Left renal cortex interstitium (tissue), 4 donors: ENCODE measurements around the gene PROB1. TPM values are rescaled to one million over a fixed set of nuclear protein-coding genes. Genes with fewer than 3 reads are reported as not detected.
"Not testable (repeated sequence)": the region's sequence is repeated elsewhere in the genome, so short reads cannot be mapped to it uniquely, and the experiment has no call there.

Experiments
- DNase-seq, 4 donors: peaks; one replicate each; pipeline ENCODE4 v3.0.0-alpha.2; 2013; ENCODE audit warnings: low read depth in 4 of 4, low spot score in 2 of 4, missing footprints in 1 of 4
- polyA plus RNA-seq, 4 donors: library from polyadenylated mRNA; unstranded; fragments of 120-200 nt; gene quantifications; one replicate each; pipeline ENCODE4 v1.2.1, GENCODE V29; 2013; ENCODE audit not compliant: insufficient read length in 4 of 4

The PROB1 gene, protein sequence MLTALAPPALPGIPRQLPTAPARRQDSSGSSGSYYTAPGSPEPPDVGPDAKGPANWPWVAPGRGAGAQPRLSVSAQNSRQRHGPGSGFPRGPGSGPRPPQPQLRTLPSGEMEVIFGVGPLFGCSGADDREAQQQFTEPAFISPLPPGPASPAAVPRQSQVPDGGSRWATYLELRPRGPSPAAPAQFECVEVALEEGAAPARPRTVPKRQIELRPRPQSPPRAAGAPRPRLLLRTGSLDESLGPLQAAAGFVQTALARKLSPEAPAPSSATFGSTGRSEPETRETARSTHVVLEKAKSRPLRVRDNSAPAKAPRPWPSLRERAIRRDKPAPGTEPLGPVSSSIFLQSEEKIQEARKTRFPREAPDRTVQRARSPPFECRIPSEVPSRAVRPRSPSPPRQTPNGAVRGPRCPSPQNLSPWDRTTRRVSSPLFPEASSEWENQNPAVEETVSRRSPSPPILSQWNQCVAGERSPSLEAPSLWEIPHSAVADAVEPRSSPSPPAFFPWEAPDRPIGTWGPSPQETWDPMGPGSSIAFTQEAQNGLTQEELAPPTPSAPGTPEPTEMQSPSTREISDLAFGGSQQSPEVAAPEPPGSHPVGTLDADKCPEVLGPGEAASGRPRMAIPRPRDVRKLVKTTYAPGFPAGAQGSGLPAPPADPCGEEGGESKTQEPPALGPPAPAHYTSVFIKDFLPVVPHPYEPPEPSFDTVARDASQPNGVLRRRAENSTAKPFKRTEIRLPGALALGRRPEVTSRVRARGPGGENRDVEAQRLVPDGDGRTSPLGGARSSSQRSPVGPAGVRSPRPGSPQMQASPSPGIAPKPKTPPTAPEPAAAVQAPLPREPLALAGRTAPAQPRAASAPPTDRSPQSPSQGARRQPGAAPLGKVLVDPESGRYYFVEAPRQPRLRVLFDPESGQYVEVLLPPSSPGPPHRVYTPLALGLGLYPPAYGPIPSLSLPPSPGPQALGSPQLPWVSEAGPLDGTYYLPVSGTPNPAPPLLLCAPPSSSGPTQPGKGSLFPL
- polyA plus RNA-seq: 1 to 10 TPM; 1.7 to 3.5 (median 3.0) TPM

DNA sequence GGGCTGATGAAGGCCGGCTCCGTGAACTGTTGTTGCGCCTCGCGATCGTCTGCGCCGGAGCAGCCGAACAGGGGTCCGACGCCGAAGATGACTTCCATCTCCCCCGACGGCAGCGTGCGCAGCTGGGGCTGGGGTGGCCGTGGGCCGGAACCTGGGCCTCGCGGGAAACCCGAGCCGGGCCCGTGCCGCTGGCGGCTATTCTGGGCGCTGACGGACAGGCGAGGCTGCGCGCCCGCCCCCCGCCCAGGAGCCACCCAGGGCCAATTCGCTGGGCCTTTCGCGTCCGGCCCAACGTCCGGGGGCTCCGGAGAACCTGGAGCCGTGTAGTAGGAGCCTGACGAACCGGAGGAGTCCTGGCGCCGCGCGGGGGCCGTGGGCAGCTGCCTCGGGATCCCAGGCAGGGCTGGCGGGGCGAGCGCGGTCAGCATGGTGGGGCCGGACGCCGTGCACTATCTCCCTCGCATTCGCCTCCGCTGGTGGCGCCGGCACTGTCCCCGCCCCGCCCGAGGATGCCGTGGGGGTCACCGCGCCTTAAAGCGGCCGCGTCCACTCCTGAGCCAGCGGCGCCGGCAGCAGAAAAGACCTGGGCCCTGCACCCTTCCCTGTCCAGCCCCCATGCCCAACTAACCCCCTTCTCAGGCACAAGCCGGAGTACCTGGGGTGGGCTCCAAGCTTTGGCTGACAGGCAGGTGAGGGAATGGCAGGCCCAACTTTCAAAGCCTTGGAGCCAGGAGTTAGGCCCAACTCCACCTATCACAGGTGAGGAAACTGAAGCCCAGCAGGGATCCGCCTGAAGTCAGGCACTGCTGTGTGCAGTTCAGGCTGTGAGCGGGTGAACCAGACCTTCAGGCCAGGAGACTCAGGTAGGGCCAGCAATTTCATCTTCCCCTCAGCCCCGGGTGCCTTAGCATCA lies at the start of gene PROB1:
Gene PROB1 (minus strand): TSS at position 451 of the 913 bp plus-strand sequence. CDS start 23 bp downstream, at position 428.
- no peak for DNase-seq

DNA sequence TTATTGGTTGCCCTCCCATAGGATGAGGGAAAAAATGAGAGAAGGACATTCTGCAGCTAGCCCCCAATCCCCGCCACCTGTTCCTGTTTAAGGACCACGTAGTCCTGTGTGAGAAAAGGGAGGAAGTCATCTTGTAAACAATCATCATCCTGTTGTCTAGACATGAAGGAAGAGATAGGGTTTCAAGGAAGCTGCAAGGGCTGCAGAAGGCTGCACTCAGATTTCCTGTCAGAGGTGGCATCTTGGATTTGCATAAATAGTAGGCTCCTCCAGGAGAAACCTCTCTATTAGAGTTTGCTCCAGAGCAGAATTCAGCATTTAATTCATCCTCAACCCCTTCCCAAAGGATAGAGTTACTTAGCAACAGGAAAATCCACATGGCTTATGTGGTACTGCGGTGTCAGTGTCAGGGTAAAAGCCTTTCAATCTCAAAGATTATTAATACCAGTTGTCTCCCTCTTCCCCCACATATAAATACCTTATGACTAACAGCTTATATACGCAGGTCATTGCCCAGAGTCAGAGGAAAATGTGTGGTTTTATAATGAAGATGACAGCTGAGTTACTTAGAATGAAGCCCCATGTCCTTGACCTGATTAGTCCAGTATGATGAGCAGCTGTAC lies 49.0 kb upstream of the PROB1 start:
- DNase-seq: no peak

DNA sequence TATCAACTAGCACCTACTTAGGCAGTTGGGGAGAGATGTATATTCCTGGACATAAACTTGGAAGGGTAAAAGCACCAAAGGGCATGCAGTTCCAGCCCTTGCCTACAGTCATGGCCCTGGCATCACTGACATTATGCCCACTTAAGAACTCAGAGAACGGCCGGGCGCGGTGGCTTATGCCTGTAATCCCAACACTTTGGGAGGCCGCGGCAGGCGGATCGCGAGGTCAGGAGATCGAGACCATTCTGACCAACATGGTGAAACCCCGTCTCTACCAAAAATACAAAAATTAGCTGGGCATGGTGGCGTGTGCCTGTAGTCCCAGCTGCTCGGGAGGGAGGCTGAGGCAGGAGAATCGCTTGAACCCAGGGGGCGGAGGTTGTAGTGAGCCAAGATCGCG lies 45.5 kb upstream of the PROB1 start:
- DNase-seq: not testable (repeated sequence)

DNA sequence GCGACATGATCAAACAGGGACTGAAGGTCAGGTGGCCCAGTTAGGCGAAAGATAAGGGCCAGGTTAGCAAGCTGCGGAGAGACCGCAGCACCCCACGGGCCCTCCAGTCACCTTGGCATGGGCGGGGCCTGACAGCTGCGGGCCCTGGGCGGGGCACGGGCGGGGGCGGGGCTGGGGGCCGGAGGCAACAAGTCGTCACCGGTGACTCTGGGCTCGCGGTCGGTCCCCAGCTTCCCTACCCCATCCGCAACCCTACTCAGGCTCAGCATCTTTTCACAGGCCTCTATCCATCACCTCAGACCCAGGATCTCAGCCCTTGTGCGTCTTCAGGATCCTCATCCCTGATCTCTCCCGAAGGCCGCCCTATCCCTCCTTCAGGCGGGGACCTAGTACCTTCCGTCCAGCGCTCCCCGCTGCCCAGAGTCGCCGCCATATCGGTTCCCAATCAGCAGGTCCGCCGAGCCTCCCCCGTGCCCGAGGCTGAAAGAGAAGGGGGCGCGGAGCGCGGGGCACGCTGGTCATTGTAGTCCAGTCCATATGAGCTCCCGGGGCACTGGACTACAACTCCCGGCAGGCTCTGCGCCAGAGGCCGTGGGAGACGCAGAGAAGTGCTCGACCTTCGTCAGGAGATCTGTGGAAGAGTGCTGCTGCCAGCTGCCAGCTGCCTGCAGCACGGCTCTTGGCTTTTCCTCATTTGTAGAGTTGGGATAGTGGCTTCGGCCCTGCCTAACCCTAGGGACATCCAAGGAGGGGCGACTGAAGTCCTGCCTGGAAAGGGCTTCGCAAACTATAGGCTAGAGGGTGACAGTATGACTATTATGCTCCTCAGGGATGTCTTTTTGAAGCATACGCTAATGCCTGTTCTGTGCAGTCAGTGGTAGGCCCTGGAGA lies 44.4 kb upstream of the PROB1 start, which contains the start of gene DNAJC18:
Gene DNAJC18 (minus strand): TSS at position 513 of the 891 bp plus-strand sequence. CDS start 80 bp downstream, at position 433.
- DNase-seq: peak; percentile 75 to 91 (median 84)

DNA sequence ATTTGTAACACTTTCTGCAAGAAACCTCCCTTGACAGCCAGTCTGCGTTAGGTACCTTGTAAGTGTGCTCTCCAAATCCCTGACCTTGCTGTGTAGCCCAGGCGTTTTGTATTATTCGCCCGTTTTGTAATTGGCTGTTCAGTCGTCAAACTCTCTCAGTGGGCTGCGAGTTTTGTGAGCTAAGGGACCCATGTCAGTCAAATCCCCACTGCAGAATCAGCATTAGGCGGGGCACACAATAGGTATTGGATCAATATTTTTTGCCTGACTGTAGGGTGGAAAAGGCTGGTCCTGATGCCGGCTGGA lies 43.8 kb upstream of the PROB1 start:
- no peak for DNase-seq

DNA sequence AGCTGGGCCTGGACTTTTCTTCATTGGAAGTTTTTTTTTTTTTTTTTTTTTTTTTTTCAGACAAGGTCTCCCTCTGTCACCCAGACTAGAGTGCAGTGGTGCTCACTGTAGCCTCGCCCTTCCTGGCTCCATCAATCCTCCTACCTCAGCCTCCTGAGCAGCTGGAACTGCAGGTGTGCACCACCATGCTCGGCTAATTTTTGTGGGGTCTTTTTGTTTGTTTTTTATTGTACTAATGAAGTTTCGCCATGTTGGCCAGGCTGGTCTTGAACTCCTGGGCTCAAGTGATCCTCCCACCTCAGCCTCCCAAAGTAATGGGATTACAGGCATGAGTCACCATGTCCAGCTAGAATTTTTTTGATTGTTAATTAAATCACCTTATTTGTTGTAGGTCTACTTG lies 40.8 kb upstream of the PROB1 start:
- no peak for DNase-seq

DNA sequence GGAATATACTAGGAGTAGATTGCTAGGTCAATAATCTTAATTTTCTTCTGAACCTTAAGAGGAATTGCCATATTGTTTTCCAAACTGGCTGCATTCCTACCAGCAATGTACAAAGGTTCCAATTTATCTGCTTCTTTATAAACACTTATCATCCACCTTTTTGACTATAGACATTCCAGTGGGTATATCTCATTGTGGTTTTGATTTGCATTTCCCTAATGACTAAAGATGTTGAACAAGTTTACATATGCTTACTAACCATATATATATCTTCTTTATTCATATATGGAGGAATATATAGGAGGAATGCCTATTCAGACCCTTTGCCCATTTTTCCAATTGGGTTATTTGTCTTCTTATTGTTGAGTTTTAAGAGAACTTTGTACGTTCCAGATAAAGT lies 36.8 kb upstream of the PROB1 start:
- DNase-seq: no peak

DNA sequence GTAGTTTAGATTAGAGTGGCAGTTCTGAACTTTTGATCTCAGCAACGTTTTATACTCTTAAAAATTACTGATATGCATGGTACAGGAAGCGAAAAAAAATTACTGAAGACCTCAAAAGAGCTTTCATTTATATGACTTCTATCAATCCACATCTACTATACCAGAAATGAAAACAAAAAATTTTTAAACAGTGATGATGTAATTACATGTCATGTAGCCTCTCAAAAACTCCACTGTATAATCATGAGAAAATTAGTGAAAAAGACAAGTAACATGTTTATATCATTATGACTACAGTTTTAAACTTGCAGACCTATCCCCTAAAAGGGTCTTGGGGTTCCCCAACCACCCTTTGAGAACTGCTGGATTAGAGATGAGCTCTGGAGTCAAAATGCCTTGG lies 35.1 kb upstream of the PROB1 start:
- DNase-seq: no peak

DNA sequence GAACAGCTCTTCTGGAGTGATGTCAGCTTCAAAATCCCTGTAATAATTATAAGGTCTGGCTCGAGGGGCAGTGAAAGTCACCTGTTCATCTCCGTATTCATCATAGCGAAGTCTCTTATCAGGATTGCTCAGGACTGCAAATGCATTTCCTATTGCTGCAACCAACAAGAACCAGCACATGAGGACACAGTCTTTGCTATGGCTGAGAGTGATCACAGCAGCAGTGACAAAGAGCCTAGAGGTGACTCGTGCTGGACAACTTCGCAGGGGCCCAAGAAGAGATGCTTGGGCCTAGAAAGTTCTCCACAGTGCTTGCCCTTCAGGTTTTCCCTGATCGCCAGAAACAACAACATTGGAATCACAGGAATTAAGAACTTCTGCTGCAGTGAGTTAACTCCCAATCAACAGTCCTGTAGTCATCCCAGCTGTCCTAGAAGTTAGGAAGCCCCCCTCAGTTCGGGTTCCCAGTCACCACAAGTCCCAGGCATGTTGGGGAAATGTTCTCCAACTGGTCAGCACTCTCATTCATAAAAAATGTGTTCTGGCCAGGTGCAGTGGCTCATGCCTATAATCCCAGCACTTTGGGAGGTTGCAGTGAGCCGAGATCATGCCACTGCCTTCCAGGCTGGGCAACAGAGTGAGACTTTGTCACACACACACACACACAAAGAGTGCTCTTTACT lies 31.4 kb upstream of the PROB1 start:
- DNase-seq: no peak

DNA sequence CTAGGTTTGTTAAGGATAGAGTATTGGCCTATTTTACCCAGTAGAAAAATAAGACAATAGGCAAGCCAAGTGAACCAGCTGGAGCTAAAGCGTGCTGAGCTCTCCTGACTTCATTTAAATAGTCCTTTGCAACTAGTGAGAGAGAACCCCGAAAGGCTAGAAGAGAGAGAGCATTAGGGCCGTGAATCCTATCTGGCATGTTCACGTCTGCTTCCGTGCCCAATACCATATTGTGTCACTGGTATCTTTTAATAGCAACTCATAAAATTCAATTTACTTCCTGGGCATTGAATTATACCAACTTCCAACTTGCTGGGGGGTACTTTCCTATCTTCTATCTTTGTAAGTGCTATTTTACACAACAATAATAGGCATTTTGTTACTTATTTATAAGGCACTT lies 30.6 kb upstream of the PROB1 start:
- no peak for DNase-seq

DNA sequence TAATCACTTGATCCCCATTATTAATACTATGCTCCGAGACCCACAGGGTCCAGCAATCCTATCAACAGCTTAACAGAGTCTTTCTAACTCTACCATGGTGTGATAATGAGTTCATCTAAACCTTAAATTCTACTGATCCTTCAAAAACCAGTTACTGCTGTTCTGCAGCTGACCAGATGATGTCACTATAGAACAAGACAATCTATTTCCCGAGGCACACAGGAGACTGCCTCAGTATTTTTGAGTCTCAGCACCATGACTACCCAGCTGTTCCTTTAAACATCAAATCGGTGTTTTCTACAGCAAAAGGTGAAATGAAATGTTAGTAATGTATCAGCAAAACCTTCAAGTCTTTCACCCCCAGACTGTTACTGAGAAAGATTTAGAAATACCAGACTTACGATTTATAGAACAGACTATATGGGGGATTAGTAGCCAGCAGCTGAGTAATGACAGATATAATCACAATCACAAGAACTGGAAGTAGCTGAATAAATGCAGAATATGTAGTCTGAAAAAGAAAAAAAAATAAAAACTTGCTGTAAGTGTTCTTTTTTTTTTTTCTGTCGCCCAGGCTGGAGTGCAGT lies 27.5 kb upstream of the PROB1 start:
- peak in 3 of 4 donors; percentile 51 for DNase-seq

DNA sequence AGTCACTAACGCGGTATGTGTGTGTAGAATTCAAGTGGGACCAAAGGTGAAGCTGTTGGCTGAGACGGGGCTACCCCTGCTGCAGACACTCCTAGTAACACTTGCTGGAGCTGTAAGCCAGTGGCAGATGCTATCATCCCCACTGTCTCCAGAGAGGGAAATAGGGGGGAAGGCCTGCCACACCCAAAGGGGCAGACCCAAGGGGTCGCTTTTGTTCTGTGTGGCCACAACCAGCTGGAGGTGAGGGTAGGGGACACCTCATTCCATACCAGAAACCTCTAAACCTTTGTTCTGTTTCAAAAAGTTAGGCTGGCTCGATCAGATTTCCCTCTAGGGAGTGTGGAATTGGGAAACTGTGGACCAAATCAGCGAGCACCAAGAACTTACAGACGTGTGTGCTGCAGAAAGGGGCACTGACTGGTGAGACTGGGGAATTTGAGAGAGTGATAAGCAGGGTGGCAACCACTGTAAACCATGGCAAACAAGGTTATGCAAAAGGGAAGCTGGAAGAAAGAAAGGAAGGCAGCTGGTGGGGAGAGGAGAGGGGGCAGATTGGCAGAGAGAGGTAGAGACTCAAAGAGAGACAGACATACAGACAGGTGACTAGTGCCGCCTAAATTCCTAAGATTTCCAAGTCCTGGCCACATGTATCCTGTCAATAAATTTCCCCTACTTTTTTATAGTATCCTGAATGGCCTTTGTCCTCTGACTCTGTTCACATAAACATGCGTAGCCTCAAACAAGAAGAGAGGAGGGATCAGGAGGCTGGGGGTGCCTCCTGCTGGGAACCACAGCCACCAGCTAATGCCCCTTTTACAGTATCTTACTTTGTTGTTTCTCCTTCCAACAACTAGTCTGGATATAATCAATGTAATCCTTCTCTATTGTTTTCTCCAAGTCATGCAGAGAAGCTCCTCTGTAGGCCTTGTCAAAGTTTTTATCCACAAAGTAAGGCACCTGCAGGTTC lies 24.6 kb upstream of the PROB1 start:
- no peak for DNase-seq

DNA sequence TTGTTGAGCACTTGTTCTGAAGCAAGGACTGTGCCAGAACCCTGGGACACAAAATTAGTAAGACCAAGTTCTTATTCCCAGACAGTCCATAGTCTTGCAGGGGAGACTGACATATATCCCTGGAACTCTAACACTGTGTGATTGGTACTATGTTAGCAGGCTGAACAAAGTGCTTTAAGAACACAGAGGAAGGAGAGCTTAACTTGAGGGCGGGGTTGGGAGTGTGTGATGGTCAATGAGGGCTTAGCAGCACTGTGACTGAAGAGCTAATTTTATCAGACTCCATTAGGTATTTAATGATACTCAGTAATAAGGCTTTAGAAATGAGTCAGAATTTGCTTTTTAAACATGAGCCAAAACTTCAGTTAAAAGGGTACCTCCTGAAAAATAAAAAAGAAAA lies 23.9 kb upstream of the PROB1 start:
- DNase-seq: no peak

DNA sequence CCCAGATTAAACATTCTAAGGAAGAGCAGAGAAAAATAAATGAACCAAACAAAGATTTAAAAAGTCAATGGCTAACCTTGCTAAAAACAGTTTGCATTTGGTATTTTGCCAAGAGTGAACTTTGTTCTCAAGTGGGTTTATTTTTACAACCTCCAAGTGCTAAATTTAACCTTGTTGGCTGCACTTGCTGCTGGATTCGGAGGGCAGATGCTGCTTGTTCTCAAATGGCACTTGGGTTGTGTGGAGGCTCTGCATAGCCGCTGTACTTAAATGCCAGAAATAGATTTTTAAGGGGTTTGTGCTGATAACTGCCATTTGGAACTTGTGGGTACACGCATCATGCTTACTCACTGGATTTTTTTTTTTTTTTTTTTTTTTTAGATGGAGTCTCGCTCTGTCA lies 22.3 kb upstream of the PROB1 start:
- DNase-seq: no peak

DNA sequence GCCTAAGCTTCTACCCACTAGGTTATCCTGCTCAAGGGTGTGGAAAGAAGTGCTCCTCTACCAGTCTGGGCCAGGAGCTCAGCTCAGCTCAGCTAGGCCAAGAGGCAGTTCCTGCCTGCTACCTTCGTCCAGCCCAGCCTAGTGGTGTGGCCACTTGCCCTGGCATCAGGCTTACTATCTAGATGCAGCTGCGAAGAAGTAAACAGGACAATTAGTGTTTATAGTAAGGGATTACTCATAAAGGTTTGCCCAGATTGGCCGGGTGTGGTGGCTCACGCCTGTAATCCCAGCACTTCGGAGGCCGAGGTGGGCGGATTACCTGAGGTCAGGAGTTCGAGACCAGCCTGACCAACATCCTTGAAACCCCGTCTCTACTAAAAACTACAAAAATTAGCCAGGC lies 21.7 kb upstream of the PROB1 start:
- no peak for DNase-seq

DNA sequence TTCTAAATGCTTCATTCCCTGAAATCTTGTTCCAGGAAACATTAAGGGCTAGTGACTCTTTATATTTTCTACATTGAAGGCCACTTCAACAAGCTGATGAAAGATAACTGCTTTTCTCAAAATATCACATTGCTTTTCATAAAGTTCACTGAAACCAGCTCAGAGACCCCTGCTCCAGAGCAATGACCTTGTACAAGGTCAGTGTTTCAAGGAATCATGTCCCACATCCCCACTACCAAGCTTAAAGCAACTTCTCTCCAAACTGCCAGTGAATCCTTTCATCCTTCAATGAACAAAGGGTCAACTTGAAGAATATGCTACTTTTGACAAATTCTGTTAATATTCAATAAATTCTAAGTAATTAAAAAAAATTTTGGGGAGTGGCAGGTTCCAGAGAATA lies 21.0 kb upstream of the PROB1 start:
- no peak for DNase-seq
